HepG2 (cell line): ENCODE data around the gene GBX1. TPM values are rescaled to one million over a fixed set of nuclear protein-coding genes. Genes with fewer than 3 reads are reported as not detected.

Experiments
- ATAC-seq: fragments of 200-7000 bp; cut with Tn5 transposase; 3 replicates; pipeline ENCODE4 v1.9.1; 2020; ENCODE audit warnings: mild to moderate bottlenecking, moderate library complexity
- BruUV-seq: library from RNA; stranded (reverse); fragments of 400-500 nt; replicated peaks from 2 replicates; lab custom pipeline; 2021; lab: Mats Ljungman, UMichigan
- CTCF ChIA-PET: fragments of 300-600 bp; formaldehyde crosslinking; extraction: SDS; loops from one replicate; lab custom pipeline; 2021; ENCODE audit warnings: low total read pairs, inconsistent platforms, low intra/inter-chr PET ratio; lab: Yijun Ruan, JAX
- POLR2A ChIA-PET: fragments of 350-600 bp; sonication (Branson Sonifier 250); formaldehyde crosslinking; loops from one replicate; lab custom pipeline; 2020; ENCODE audit warnings: antibody characterized with exemption, inconsistent platforms; lab: Yijun Ruan, JAX
- DNase-seq: peaks from one replicate; pipeline ENCODE4 v3.0.0-alpha.2; 2015; ENCODE audit warnings: low spot score
- FAIRE-seq: peaks from 3 replicates; lab custom pipeline; 2011; peaks lifted over from hg19 to GRCh38; lab: Jason Lieb, UNC
- H2AFZ ChIP-seq: one replicate; pipeline ENCODE4 v1.6.1; 2011; ENCODE audit warnings: low read length, inconsistent platforms
- H3K27ac ChIP-seq: fragments of 300-600 bp; 3 replicates; pipeline ENCODE4 v1.8.0; 2011; ENCODE audit warnings: mixed run types, mild to moderate bottlenecking, mixed read lengths, low read length, inconsistent platforms; ENCODE audit not compliant: insufficient read depth; ENCODE audit errors: extremely low read length
- H3K27me3 ChIP-seq, 2 experiments: fragments of 200-600 bp in 1 of 2; 2 replicates in 1 of 2; 3 replicates in 1 of 2; pipeline versions ENCODE4 v1.6.0 to v1.8.0; 2011; ENCODE audit warnings: low read length in 2 of 2, mild to moderate bottlenecking in 2 of 2, moderate library complexity in 2 of 2, inconsistent platforms in 1 of 2; ENCODE audit not compliant: insufficient read depth in 2 of 2, control insufficient read depth in 1 of 2
- H3K36me3 ChIP-seq, 2 experiments: fragments of 200-600 bp in 1 of 2; replicated peaks in 1 of 2; 2 replicates in 1 of 2; 3 replicates in 1 of 2; pipeline versions ENCODE4 v1.5.1 to v1.8.0; 2011; ENCODE audit warnings: low read length in 2 of 2, inconsistent platforms in 1 of 2; ENCODE audit not compliant: insufficient read depth in 2 of 2, control insufficient read depth in 1 of 2
- H3K4me1 ChIP-seq: 2 replicates; pipeline ENCODE4 v1.5.1; 2012; ENCODE audit warnings: low read length, inconsistent platforms; ENCODE audit not compliant: insufficient read depth
- H3K4me2 ChIP-seq: 2 replicates; pipeline ENCODE4 v1.6.0; 2011; ENCODE audit warnings: low read depth, low read length, inconsistent platforms
- H3K4me3 ChIP-seq, 3 experiments: fragments of 200-600 bp in 1 of 3; sonication (generic), shearing (Covaris generic) in 1 of 3; replicated peaks in 1 of 3; 2 replicates each; pipeline ENCODE4 v1.5.1; 2011 to 2016; ENCODE audit warnings: low read length in 3 of 3, inconsistent platforms in 2 of 3, low read depth in 2 of 3, mild to moderate bottlenecking in 2 of 3, control low read depth in 1 of 3, mixed read lengths in 1 of 3; ENCODE audit not compliant: insufficient read depth in 1 of 3
- H3K79me2 ChIP-seq: one replicate; pipeline ENCODE4 v1.6.1; 2011; ENCODE audit warnings: low read length, inconsistent platforms; ENCODE audit not compliant: insufficient read depth
- H3K9ac ChIP-seq: 2 replicates; pipeline ENCODE4 v1.6.0; 2011; ENCODE audit warnings: mild to moderate bottlenecking, low read depth, low read length, inconsistent platforms; ENCODE audit not compliant: insufficient read depth
- H3K9me3 ChIP-seq: 2 replicates; pipeline ENCODE4 v1.5.1; 2012; ENCODE audit warnings: mild to moderate bottlenecking, low read length
- H4K20me1 ChIP-seq: 2 replicates; pipeline ENCODE4 v1.6.0; 2011; ENCODE audit warnings: inconsistent platforms, mild to moderate bottlenecking, low read length, moderate library complexity; ENCODE audit not compliant: insufficient read depth
- RBM22 ChIP-seq: fragments of 200-400 bp; formaldehyde crosslinking; optimal IDR thresholded peaks from 2 replicates; pipeline ENCODE3; 2017; ENCODE audit warnings: mild to moderate bottlenecking, low read length, moderate library complexity
- STAT5B ChIP-seq: sonication (generic); formaldehyde crosslinking; IDR thresholded peaks from 2 replicates; pipeline ENCODE4 v1.4.0; 2020; ENCODE audit warnings: missing genetic modification reagents
- TBP ChIP-seq: sonication (generic); formaldehyde crosslinking; IDR thresholded peaks from 2 replicates; pipeline ENCODE4 v1.5.0; 2020; ENCODE audit warnings: missing genetic modification reagents
- YEATS2 ChIP-seq: sonication (generic); formaldehyde crosslinking; IDR thresholded peaks from 2 replicates; pipeline ENCODE4 v1.4.0; 2020; ENCODE audit warnings: missing genetic modification reagents, borderline replicate concordance
- YEATS4 ChIP-seq: sonication (generic); formaldehyde crosslinking; IDR thresholded peaks from 2 replicates; pipeline ENCODE4 v1.4.0; 2020; ENCODE audit warnings: missing genetic modification reagents, borderline replicate concordance
- WGBS: methylation state at CpG from one replicate; pipeline ENCODE4 v1.1.6; 2017; ENCODE audit warnings: low lambda C conversion rate; 5-methylcytosine and 5-hydroxymethylcytosine counted together
- in situ Hi-C: cut with HindIII; loops from 2 replicates; pipeline ENCODE4 v1.10.0; 2017; ENCODE audit warnings: low pct_unique_long_range_greater_than_20kb; ENCODE audit not compliant: extremely low pct_ligation_motif_present
- intact Hi-C: fragments of 100-400 bp; cut with micrococcal nuclease; formaldehyde crosslinking; loops from one replicate; pipeline ENCODE4 v1.10.0; 2022; ENCODE audit not compliant: unreplicated experiment
- polyA plus RNA-seq, 8 experiments: library from polyadenylated mRNA; depleted of rRNA in 3 of 8; stranded (reverse) in 7 of 8; unstranded in 1 of 8; fragments of >200 nt; fragmentation: Illumina TruSeq in 4 of 8; extraction: Trizol in 4 of 8; gene quantifications; 2 replicates each; pipeline versions ENCODE4 v1.2.1 to v1.2.3, GENCODE V29; 2011 to 2016; ENCODE audit warnings: low read depth in 4 of 8, missing spikeins in 1 of 8, mixed read lengths in 1 of 8; ENCODE audit not compliant: insufficient read depth in 1 of 8
- total RNA-seq, 5 experiments: library from RNA; depleted of rRNA; stranded (reverse); fragments of >200 nt; fragmentation: Illumina TruSeq; extraction: Trizol; gene quantifications; 2 replicates each; pipeline ENCODE4 v1.2.3, GENCODE V29; 2016; ENCODE audit warnings: low read depth in 1 of 5
- TF ChIP-seq, protein P1 (sequence below): fragments of 450-650 bp; IDR thresholded peaks from 2 replicates; pipeline ENCODE4 v1.6.1; 2016
- TF ChIP-seq, protein P2 (sequence below): IDR thresholded peaks from 2 replicates; pipeline ENCODE4 v1.6.1; 2016
- TF ChIP-seq, protein P3 (sequence below): sonication (generic); formaldehyde crosslinking; IDR thresholded peaks from 2 replicates; pipeline ENCODE4 v1.8.0; 2022; ENCODE audit warnings: missing genetic modification reagents, mild to moderate bottlenecking, moderate library complexity, borderline replicate concordance
- TF ChIP-seq, protein P4 (sequence below): sonication (generic); formaldehyde crosslinking; IDR thresholded peaks from 2 replicates; pipeline ENCODE4 v1.5.1; 2020; ENCODE audit warnings: mild to moderate bottlenecking, missing genetic modification reagents

The GBX1 gene
- total and polyA plus RNA-seq, 2 of the 13 experiments (the other 11 are each of a cell fraction or from before 2014, with no cell fraction given): not detected

DNA sequence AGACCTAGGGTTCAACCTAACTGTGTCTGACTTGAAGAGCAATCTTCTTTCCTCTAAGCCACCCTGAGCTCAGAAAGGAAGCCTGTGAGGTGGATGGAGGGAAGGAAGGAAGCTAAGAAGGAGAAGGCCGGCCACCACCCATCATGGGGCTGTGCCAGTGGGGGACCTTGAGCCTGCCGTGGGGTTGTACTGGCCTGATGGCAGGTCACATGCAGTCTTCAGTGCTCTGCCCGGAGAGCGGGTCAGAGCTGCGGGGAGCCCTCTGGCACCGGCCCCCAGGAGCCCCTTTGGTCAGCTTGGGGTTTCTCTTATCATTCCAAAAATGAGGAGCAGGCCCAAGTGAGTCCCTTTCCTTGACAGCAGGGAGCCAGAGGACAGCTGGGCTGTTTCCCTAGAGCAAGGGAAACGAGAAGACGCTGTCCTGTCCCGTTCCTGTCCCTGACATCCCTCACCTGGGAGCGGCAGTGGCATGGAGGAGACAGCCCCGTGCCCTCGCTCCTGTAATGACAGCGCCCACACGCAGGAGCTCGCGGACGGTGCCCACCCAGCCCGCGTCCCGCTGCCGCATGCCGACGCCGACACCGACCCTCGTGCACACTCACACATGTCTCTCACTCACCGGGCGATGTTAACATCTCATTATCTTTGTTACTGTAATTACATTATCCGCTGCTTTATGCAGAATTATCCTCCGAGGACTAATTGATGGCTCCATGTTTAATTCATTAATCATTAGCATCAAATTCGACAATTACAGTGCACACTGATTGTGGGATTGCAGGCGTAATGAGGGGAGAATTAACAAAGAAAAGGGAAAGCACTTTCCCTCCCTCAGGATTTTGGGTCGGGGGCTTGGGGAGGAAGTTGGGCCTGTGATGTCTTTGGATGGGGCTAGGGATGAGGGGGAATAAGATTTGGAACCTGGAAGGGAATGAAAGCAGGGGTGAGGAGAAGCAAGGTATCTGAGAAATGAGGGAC is 31.3 kb downstream of the GBX1 start:
- no peak overlapping the region for H3K9ac ChIP-seq
- TF ChIP-seq, protein P1, sequence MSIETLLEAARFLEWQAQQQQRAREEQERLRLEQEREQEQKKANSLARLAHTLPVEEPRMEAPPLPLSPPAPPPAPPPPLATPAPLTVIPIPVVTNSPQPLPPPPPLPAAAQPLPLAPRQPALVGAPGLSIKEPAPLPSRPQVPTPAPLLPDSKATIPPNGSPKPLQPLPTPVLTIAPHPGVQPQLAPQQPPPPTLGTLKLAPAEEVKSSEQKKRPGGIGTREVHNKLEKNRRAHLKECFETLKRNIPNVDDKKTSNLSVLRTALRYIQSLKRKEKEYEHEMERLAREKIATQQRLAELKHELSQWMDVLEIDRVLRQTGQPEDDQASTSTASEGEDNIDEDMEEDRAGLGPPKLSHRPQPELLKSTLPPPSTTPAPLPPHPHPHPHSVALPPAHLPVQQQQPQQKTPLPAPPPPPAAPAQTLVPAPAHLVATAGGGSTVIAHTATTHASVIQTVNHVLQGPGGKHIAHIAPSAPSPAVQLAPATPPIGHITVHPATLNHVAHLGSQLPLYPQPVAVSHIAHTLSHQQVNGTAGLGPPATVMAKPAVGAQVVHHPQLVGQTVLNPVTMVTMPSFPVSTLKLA: no peak
- peak; percentile 14 for TF ChIP-seq RBM22
- H3K4me1 ChIP-seq: no peaks in the 10 kb centered on the region
- DNase-seq (no peak), ATAC-seq (no peak), FAIRE-seq (no peak)
- H2AFZ ChIP-seq: no peak overlapping the region
- ChIA-PET CTCF (no interaction called here), POLR2A (no interaction called here)
- H3K4me3 ChIP-seq: no peak overlapping the region
- H4K20me1 ChIP-seq: no peaks in the 10 kb centered on the region
- intact Hi-C loops: loop anchor here (10.0 kb wide), 1 partner anchor 169 kb away; no protein-coding TSS in a partner anchor
- no peaks in the 10 kb centered on the region for H3K79me2 ChIP-seq
- no peak overlapping the region for H3K27ac ChIP-seq
- H3K9me3 ChIP-seq: no peaks in the 10 kb centered on the region
- in situ Hi-C loops: no loop called here
- no TSS peak for BruUV-seq
- WGBS: 97% methylated on average over 30 of the region's 33 CpGs
- peaks cover 17 to 70% of the 10 kb centered on the region in 2 experiments for H3K36me3 ChIP-seq
- H3K27me3 ChIP-seq: no peaks in the 10 kb centered on the region
- H3K4me2 ChIP-seq: no peak overlapping the region

DNA sequence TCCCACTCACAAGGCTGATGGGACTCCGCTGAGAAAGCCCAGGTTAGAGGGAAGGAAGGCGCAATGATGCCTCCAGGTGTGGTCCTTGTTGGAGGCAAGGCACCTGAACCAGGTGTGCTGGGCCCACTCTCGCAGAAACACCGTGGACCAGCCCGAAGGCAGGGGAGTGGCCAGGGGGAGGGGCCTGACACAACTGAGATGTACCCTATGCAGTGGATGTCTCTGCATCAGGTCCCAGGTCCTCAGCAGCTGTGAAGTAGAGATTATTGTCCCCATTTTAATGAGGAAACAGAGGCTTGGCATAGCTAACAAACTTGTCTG is 32.0 kb downstream of the GBX1 start:
- Histone ChIP-seq H3K4me1 (no peaks in the 10 kb centered on the region), H3K9me3 (no peaks in the 10 kb centered on the region), H3K27ac (no peak overlapping the region), H4K20me1 (no peaks in the 10 kb centered on the region), H3K79me2 (no peaks in the 10 kb centered on the region), H3K4me3 (no peak overlapping the region), H3K27me3 (no peaks in the 10 kb centered on the region), H3K4me2 (no peak overlapping the region), H3K9ac (no peak overlapping the region), H2AFZ (no peak overlapping the region), H3K36me3 (peaks cover 16 to 70% of the 10 kb centered on the region in 2 experiments)
- BruUV-seq: no TSS peak
- no peak for FAIRE-seq
- in situ Hi-C loops (no loop called here), intact Hi-C loops (loop anchor here (10.0 kb wide), 1 partner anchor 169 kb away; no protein-coding TSS in a partner anchor)
- no peak for ATAC-seq
- WGBS: 93% methylated on average over 3 of the region's 5 CpGs
- CTCF ChIA-PET: no interaction called here
- POLR2A ChIA-PET: no interaction called here
- DNase-seq: no peak
- TF ChIP-seq YEATS2 (CRISPR knock-in tag): no peak
- TF ChIP-seq, protein P2, sequence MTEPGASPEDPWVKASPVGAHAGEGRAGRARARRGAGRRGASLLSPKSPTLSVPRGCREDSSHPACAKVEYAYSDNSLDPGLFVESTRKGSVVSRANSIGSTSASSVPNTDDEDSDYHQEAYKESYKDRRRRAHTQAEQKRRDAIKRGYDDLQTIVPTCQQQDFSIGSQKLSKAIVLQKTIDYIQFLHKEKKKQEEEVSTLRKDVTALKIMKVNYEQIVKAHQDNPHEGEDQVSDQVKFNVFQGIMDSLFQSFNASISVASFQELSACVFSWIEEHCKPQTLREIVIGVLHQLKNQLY: no peak
- no peak for TF ChIP-seq YEATS4 (CRISPR knock-in tag)
- TF ChIP-seq TBP (CRISPR knock-in tag): no peak
- TF ChIP-seq, protein P3, sequence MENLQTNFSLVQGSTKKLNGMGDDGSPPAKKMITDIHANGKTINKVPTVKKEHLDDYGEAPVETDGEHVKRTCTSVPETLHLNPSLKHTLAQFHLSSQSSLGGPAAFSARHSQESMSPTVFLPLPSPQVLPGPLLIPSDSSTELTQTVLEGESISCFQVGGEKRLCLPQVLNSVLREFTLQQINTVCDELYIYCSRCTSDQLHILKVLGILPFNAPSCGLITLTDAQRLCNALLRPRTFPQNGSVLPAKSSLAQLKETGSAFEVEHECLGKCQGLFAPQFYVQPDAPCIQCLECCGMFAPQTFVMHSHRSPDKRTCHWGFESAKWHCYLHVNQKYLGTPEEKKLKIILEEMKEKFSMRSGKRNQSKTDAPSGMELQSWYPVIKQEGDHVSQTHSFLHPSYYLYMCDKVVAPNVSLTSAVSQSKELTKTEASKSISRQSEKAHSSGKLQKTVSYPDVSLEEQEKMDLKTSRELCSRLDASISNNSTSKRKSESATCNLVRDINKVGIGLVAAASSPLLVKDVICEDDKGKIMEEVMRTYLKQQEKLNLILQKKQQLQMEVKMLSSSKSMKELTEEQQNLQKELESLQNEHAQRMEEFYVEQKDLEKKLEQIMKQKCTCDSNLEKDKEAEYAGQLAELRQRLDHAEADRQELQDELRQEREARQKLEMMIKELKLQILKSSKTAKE (CRISPR knock-in tag): no peak
- TF ChIP-seq, protein P4, sequence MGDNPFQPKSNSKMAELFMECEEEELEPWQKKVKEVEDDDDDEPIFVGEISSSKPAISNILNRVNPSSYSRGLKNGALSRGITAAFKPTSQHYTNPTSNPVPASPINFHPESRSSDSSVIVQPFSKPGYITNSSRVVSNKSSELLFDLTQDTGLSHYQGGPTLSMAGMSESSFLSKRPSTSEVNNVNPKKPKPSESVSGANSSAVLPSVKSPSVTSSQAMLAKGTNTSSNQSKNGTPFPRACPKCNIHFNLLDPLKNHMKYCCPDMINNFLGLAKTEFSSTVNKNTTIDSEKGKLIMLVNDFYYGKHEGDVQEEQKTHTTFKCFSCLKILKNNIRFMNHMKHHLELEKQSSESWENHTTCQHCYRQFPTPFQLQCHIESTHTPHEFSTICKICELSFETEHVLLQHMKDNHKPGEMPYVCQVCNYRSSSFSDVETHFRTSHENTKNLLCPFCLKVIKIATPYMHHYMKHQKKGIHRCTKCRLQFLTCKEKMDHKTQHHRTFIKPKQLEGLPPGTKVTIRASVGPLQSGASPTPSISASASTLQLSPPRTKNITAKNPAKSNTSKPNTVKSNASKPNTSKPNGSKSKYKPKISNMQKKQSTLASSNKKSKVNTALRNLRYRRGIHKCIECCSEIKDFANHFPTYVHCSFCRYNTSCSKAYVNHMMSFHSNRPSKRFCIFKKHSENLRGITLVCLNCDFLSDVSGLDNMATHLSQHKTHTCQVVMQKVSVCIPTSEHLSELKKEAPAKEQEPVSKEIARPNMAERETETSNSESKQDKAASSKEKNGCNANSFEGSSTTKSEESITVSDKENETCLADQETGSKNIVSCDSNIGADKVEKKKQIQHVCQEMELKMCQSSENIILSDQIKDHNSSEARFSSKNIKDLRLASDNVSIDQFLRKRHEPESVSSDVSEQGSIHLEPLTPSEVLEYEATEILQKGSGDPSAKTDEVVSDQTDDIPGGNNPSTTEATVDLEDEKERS (CRISPR knock-in tag): no peak
- no peak for TF ChIP-seq STAT5B
